Activated naive CD4-positive, alpha-beta T cell treated with anti-CD3 and anti-CD28 coated beads, Interleukin-2, amount 10 ng/mL, durations not matched to agents 7 days and 5 days (primary cell): ENCODE measurements around the gene ZNF343.

Experiments
- CTCF ChIA-PET: fragments of 350-600 bp; sonication (Branson Sonifier 250); formaldehyde crosslinking; loops from one replicate; lab custom pipeline; 2021; ENCODE audit warnings: antibody characterized with exemption; lab: Charles Lee
- DNase-seq: peaks from one replicate; pipeline ENCODE4 v3.0.0-alpha.2; 2020
- H3K27ac Mint-ChIP-seq: one replicate; pipeline ENCODE4 v1.8.0; 2021; ENCODE audit warnings: mild to moderate bottlenecking, moderate library complexity, mixed read lengths
- H3K27me3 Mint-ChIP-seq: one replicate; pipeline ENCODE4 v1.8.0; 2021; ENCODE audit warnings: mild to moderate bottlenecking, mixed read lengths
- H3K36me3 Mint-ChIP-seq: one replicate; pipeline ENCODE4 v1.8.0; 2021; ENCODE audit warnings: mixed read lengths
- H3K4me1 Mint-ChIP-seq: one replicate; pipeline ENCODE4 v1.8.0; 2021; ENCODE audit warnings: mixed read lengths
- H3K4me3 Mint-ChIP-seq: one replicate; pipeline ENCODE4 v1.8.0; 2021; ENCODE audit warnings: mild to moderate bottlenecking, moderate library complexity, mixed read lengths
- H3K9me3 Mint-ChIP-seq: one replicate; pipeline ENCODE4 v1.8.0; 2021; ENCODE audit warnings: mixed read lengths

The ZNF343 gene

GRCh38 chr20:2508631-2509467, at the start of gene ZNF343:
ZNF343 (minus strand) TSS chr20:2508915; CDS start chr20:2493895, 15,020 bp downstream.
- H3K4me3 Mint-ChIP-seq = peak within 1 kb of the TSS; percentile 98
- H3K27me3 Mint-ChIP-seq = peaks cover 15% of the 10 kb centered on the region
- H3K4me1 Mint-ChIP-seq = peaks cover 22% of the 10 kb centered on the region
- H3K9me3 Mint-ChIP-seq = no peaks in the 10 kb centered on the region
- peak within 1 kb of the TSS; percentile 89 for H3K27ac Mint-ChIP-seq
- CTCF ChIA-PET = interaction anchor here (8.8 kb wide), 1 partner anchor 13 kb away, joined by 82 read pairs; no protein-coding TSS in a partner anchor
- peaks cover 4% of the 10 kb centered on the region for H3K36me3 Mint-ChIP-seq
- peak; percentile 86 for DNase-seq

- CTCF ChIA-PET = interaction anchor here (0.9 kb wide), 1 partner anchor 28 kb away, joined by 4 read pairs; no protein-coding TSS in a partner anchor
- H3K4me3 Mint-ChIP-seq = no peak overlapping the region
- no peak for DNase-seq
Measured at GRCh38 chr20:2557873-2558580, 49.3 kb upstream of the ZNF343 start.

GRCh38 chr20:2545594-2545993, 36.9 kb upstream of the ZNF343 start:
- H3K4me1 Mint-ChIP-seq = no peaks in the 10 kb centered on the region
- H3K4me3 Mint-ChIP-seq = no peak overlapping the region
- H3K27ac Mint-ChIP-seq = no peak overlapping the region
- no peaks in the 10 kb centered on the region for H3K36me3 Mint-ChIP-seq
- peaks cover 68% of the 10 kb centered on the region for H3K27me3 Mint-ChIP-seq
- CTCF ChIA-PET = no interaction called here
- DNase-seq = no peak
- no peaks in the 10 kb centered on the region for H3K9me3 Mint-ChIP-seq

More at GRCh38 chr20:2557873-2558580, 49.3 kb upstream of the ZNF343 start:
- Mint-ChIP-seq H3K9me3 (no peaks in the 10 kb centered on the region), H3K27me3 (peaks cover 74% of the 10 kb centered on the region), H3K4me1 (no peaks in the 10 kb centered on the region), H3K27ac (no peak overlapping the region), H3K36me3 (no peaks in the 10 kb centered on the region)

- H3K4me3 Mint-ChIP-seq = no peak overlapping the region
- H3K36me3 Mint-ChIP-seq = no peaks in the 10 kb centered on the region
- H3K27ac Mint-ChIP-seq = no peak overlapping the region
- peaks cover 67% of the 10 kb centered on the region for H3K27me3 Mint-ChIP-seq
- H3K4me1 Mint-ChIP-seq = no peaks in the 10 kb centered on the region
- no peaks in the 10 kb centered on the region for H3K9me3 Mint-ChIP-seq
- CTCF ChIA-PET = no interaction called here
- DNase-seq = no peak
Measured at GRCh38 chr20:2544211-2544610, 35.5 kb upstream of the ZNF343 start.

- Mint-ChIP-seq H3K27me3 (peaks cover 82% of the 10 kb centered on the region), H3K9me3 (no peaks in the 10 kb centered on the region), H3K4me3 (no peak overlapping the region), H3K4me1 (no peaks in the 10 kb centered on the region), H3K36me3 (no peaks in the 10 kb centered on the region), H3K27ac (no peak overlapping the region)
- CTCF ChIA-PET = no interaction called here
- no peak for DNase-seq
Measured at GRCh38 chr20:2542361-2542760, 33.6 kb upstream of the ZNF343 start.

GRCh38 chr20:2541940-2542339, 33.2 kb upstream of the ZNF343 start:
- no peaks in the 10 kb centered on the region for H3K9me3 Mint-ChIP-seq
- H3K27me3 Mint-ChIP-seq = peaks cover 85% of the 10 kb centered on the region
- no peaks in the 10 kb centered on the region for H3K36me3 Mint-ChIP-seq
- H3K4me3 Mint-ChIP-seq = no peak overlapping the region
- H3K4me1 Mint-ChIP-seq = no peaks in the 10 kb centered on the region
- no peak for DNase-seq
- H3K27ac Mint-ChIP-seq = no peak overlapping the region
- CTCF ChIA-PET = no interaction called here

- CTCF ChIA-PET = no interaction called here
- Mint-ChIP-seq H3K4me1 (no peaks in the 10 kb centered on the region), H3K36me3 (no peaks in the 10 kb centered on the region), H3K27me3 (peaks cover 80% of the 10 kb centered on the region), H3K9me3 (no peaks in the 10 kb centered on the region), H3K27ac (no peak overlapping the region), H3K4me3 (no peak overlapping the region)
- DNase-seq = no peak
Measured at GRCh38 chr20:2538931-2539720, 30.4 kb upstream of the ZNF343 start.

- no peaks in the 10 kb centered on the region for H3K9me3 Mint-ChIP-seq
- peaks cover 83% of the 10 kb centered on the region for H3K27me3 Mint-ChIP-seq
- H3K27ac Mint-ChIP-seq = no peak overlapping the region
- H3K4me1 Mint-ChIP-seq = no peaks in the 10 kb centered on the region
- no peaks in the 10 kb centered on the region for H3K36me3 Mint-ChIP-seq
- CTCF ChIA-PET = no interaction called here
- no peak overlapping the region for H3K4me3 Mint-ChIP-seq
- DNase-seq = no peak
Measured at GRCh38 chr20:2538356-2538755, 29.6 kb upstream of the ZNF343 start.

GRCh38 chr20:2537101-2537500, 28.4 kb upstream of the ZNF343 start:
- Mint-ChIP-seq H3K4me3 (no peak overlapping the region), H3K27me3 (peaks cover 79% of the 10 kb centered on the region), H3K9me3 (no peaks in the 10 kb centered on the region), H3K27ac (no peak overlapping the region), H3K36me3 (no peaks in the 10 kb centered on the region), H3K4me1 (no peaks in the 10 kb centered on the region)
- CTCF ChIA-PET = no interaction called here
- DNase-seq = no peak

GRCh38 chr20:2536560-2536986, 27.9 kb upstream of the ZNF343 start, which contains the start of gene TMC2:
TMC2 (plus strand) TSS chr20:2536573; CDS start chr20:2536622, 49 bp downstream.
- Mint-ChIP-seq H3K27me3 (peaks cover 78% of the 10 kb centered on the region), H3K36me3 (no peaks in the 10 kb centered on the region), H3K27ac (no peak within 1 kb of the TSS), H3K4me3 (no peak within 1 kb of the TSS), H3K4me1 (no peaks in the 10 kb centered on the region), H3K9me3 (no peaks in the 10 kb centered on the region)
- no peak for DNase-seq
- CTCF ChIA-PET = no interaction called here

- Mint-ChIP-seq H3K27ac (no peak overlapping the region), H3K27me3 (peaks cover 74% of the 10 kb centered on the region), H3K9me3 (no peaks in the 10 kb centered on the region), H3K36me3 (no peaks in the 10 kb centered on the region), H3K4me1 (no peaks in the 10 kb centered on the region), H3K4me3 (no peak overlapping the region)
- DNase-seq = no peak
- CTCF ChIA-PET = no interaction called here
Measured at GRCh38 chr20:2535711-2536559, 27.2 kb upstream of the ZNF343 start.

- Mint-ChIP-seq H3K4me1 (peaks cover 12% of the 10 kb centered on the region), H3K4me3 (no peak overlapping the region), H3K27ac (no peak overlapping the region), H3K36me3 (no peaks in the 10 kb centered on the region), H3K9me3 (no peaks in the 10 kb centered on the region), H3K27me3 (peaks cover 65% of the 10 kb centered on the region)
- CTCF ChIA-PET = interaction anchor here (1.0 to 1.5 kb wide), 2 partner anchors 9 to 11 kb away, joined by 3 read pairs; no protein-coding TSS in a partner anchor
- no peak for DNase-seq
Measured at GRCh38 chr20:2533118-2533517, 24.4 kb upstream of the ZNF343 start.

- Mint-ChIP-seq H3K27ac (no peak overlapping the region), H3K4me3 (no peak overlapping the region), H3K4me1 (peaks cover 27% of the 10 kb centered on the region), H3K27me3 (peaks cover 55% of the 10 kb centered on the region), H3K9me3 (no peaks in the 10 kb centered on the region), H3K36me3 (no peaks in the 10 kb centered on the region)
- CTCF ChIA-PET = interaction anchor here (0.6 kb wide), 1 partner anchor 12 kb away, joined by 3 read pairs; no protein-coding TSS in a partner anchor
- DNase-seq = no peak
Measured at GRCh38 chr20:2528671-2529271, 20.1 kb upstream of the ZNF343 start.
